ENCODE results near the gene CEP164. TPM values are rescaled to one million over a fixed set of nuclear protein-coding genes. Genes with fewer than 3 reads are reported as not detected.

Gene CEP164
- polyA plus RNA-seq, 3 donors = 4.3 to 32.1 (median 8.0) TPM

DNA sequence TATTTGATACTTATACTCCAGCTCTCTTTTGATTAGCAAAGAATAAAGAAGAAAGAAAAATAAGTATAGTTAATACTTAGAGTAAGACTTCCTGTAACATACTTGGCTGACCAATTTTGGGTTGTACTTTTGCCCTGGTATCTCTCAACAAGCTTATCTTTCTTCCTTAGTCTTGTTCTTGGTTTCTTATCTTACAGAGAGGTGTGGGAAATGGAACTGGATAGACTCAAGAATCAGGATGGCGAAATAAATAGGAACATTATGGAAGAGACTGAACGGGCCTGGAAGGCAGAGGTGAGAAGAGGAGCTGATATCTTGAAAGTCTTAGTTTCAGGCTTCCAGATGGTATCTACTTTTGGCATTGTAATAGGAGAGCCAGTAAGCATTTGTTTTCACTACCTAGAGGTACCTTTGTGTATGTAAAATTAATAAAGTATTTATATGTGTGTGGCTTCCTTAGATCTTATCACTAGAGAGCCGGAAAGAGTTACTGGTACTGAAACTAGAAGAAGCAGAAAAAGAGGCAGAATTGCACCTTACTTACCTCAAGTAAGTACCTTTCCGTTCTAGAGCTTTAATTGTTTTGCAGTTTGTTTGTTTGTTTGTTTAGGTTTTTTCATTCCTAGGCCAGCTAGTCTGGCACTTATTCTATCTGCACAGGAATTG, 47.8 kb upstream of the CEP164 start:
- DNase-seq = no peak
- Mint-ChIP-seq H3K4me1 (peaks cover under 1% of the 10 kb centered on the region), H3K27me3 (ENCODE audit: low read depth in 3 of 3) (no peaks in the 10 kb centered on the region), H3K27ac (no peak overlapping the region), H3K9me3 (no peaks in the 10 kb centered on the region), H3K36me3 (peaks cover 59 to 69% of the 10 kb centered on the region in 2 donors), H3K4me3 (no peak overlapping the region)
- no peaks in the 10 kb centered on the region for H3K4me1 ChIP-seq (ENCODE audit: control insufficient read depth in 1 of 2, insufficient read depth in 2 of 2, low read length in 2 of 2)
- no peak overlapping the region for H3K4me3 ChIP-seq (replicated peaks in 1 of 3; ENCODE audit: low read depth in 2 of 3, low read length in 3 of 3)
- no peak overlapping the region for H2AFZ ChIP-seq (ENCODE audit: insufficient read depth, low read depth, low read length, poor library complexity, severe bottlenecking)
- no peaks in the 10 kb centered on the region for H4K20me1 ChIP-seq (ENCODE audit: insufficient read depth, low read length)
- H3K36me3 ChIP-seq (replicated peaks in 1 of 2; ENCODE audit: control insufficient read depth in 1 of 2, insufficient read depth in 2 of 2, low read length in 2 of 2) = peaks cover 33 to 63% of the 10 kb centered on the region in 2 donors
- 94% methylated on average over 2 of the region's 4 CpGs for WGBS (ENCODE audit: insufficient coverage)
- H3K27me3 ChIP-seq (ENCODE audit: control insufficient read depth in 2 of 2, insufficient read depth in 2 of 2, low read length in 2 of 2) = no peaks in the 10 kb centered on the region
- no peak overlapping the region for H3K9ac ChIP-seq (ENCODE audit: insufficient read depth, low read length, poor library complexity, severe bottlenecking)
- H3K79me2 ChIP-seq (ENCODE audit: insufficient read depth, low read length) = no peaks in the 10 kb centered on the region
- no peak overlapping the region for H3K27ac ChIP-seq (ENCODE audit: low read depth in 1 of 2, low read length in 2 of 2)
- no peaks in the 10 kb centered on the region for H3K9me3 ChIP-seq (replicated peaks in 1 of 2; ENCODE audit: control insufficient read depth in 1 of 2, insufficient read depth in 1 of 2, low read length in 2 of 2)
- no peak overlapping the region for H3K4me2 ChIP-seq (replicated peaks; ENCODE audit: extremely low read depth, low read length, poor library complexity, severe bottlenecking)
- intact Hi-C loops (cut with micrococcal nuclease) = no loop called here
- TF ChIP-seq, protein P1, sequence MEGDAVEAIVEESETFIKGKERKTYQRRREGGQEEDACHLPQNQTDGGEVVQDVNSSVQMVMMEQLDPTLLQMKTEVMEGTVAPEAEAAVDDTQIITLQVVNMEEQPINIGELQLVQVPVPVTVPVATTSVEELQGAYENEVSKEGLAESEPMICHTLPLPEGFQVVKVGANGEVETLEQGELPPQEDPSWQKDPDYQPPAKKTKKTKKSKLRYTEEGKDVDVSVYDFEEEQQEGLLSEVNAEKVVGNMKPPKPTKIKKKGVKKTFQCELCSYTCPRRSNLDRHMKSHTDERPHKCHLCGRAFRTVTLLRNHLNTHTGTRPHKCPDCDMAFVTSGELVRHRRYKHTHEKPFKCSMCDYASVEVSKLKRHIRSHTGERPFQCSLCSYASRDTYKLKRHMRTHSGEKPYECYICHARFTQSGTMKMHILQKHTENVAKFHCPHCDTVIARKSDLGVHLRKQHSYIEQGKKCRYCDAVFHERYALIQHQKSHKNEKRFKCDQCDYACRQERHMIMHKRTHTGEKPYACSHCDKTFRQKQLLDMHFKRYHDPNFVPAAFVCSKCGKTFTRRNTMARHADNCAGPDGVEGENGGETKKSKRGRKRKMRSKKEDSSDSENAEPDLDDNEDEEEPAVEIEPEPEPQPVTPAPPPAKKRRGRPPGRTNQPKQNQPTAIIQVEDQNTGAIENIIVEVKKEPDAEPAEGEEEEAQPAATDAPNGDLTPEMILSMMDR (IDR thresholded peaks at IDR 0.05) = no peak

- peaks cover 2% of the 10 kb centered on the region for H3K4me1 Mint-ChIP-seq
- TF ChIP-seq, protein P1 (IDR thresholded peaks at IDR 0.05) = no peak
- no peaks in the 10 kb centered on the region for H3K9me3 ChIP-seq (replicated peaks in 1 of 2; ENCODE audit: control insufficient read depth in 1 of 2, insufficient read depth in 1 of 2, low read length in 2 of 2)
- DNase-seq = no peak
- no peaks in the 10 kb centered on the region for H3K79me2 ChIP-seq (ENCODE audit: insufficient read depth, low read length)
- H3K4me3 ChIP-seq (replicated peaks in 1 of 3; ENCODE audit: low read depth in 2 of 3, low read length in 3 of 3) = no peak overlapping the region
- H2AFZ ChIP-seq (ENCODE audit: insufficient read depth, low read depth, low read length, poor library complexity, severe bottlenecking) = no peak overlapping the region
- no peaks in the 10 kb centered on the region for H4K20me1 ChIP-seq (ENCODE audit: insufficient read depth, low read length)
- no peak overlapping the region for H3K9ac ChIP-seq (ENCODE audit: insufficient read depth, low read length, poor library complexity, severe bottlenecking)
- H3K4me3 Mint-ChIP-seq = no peak overlapping the region
- WGBS (ENCODE audit: insufficient coverage) = 100% methylated on average over 3 of the region's 6 CpGs
- peaks cover 41 to 68% of the 10 kb centered on the region in 2 donors for H3K36me3 ChIP-seq (replicated peaks in 1 of 2; ENCODE audit: control insufficient read depth in 1 of 2, insufficient read depth in 2 of 2, low read length in 2 of 2)
- peaks cover 61 to 69% of the 10 kb centered on the region in 2 donors for H3K36me3 Mint-ChIP-seq
- H3K27me3 Mint-ChIP-seq (ENCODE audit: low read depth in 3 of 3) = no peaks in the 10 kb centered on the region
- H3K4me1 ChIP-seq (ENCODE audit: control insufficient read depth in 1 of 2, insufficient read depth in 2 of 2, low read length in 2 of 2) = no peaks in the 10 kb centered on the region
- no peaks in the 10 kb centered on the region for H3K27me3 ChIP-seq (ENCODE audit: control insufficient read depth in 2 of 2, insufficient read depth in 2 of 2, low read length in 2 of 2)
- no peak overlapping the region for H3K27ac Mint-ChIP-seq
- intact Hi-C loops (cut with micrococcal nuclease) = no loop called here
- H3K9me3 Mint-ChIP-seq = no peaks in the 10 kb centered on the region
- H3K27ac ChIP-seq (ENCODE audit: low read depth in 1 of 2, low read length in 2 of 2) = no peak overlapping the region
- no peak overlapping the region for H3K4me2 ChIP-seq (replicated peaks; ENCODE audit: extremely low read depth, low read length, poor library complexity, severe bottlenecking)
Observed at GRCh38 chr11:117281159-117281558, 46.5 kb upstream of the CEP164 start.
